OCI-LY1 (cell line): Measurements from ENCODE around the gene CKMT2.
"Not testable (repeated sequence)": the region's sequence is repeated elsewhere in the genome, so short reads cannot be mapped to it uniquely, and the experiment has no call there.

Experiments used
- H2AFZ ChIP-seq: fragments of 200-600 bp; sonication (generic), shearing (Covaris generic); 2 replicates; pipeline ENCODE4 v1.6.0; 2014; ENCODE audit warnings: antibody characterized with exemption, mild to moderate bottlenecking, low read length
- H3F3A ChIP-seq: fragments of 200-600 bp; sonication (generic), shearing (Covaris generic); 2 replicates; pipeline ENCODE4 v1.6.0; 2014; ENCODE audit warnings: mild to moderate bottlenecking, antibody characterized with exemption, low read length, moderate library complexity; ENCODE audit not compliant: insufficient read depth
- H3K27ac ChIP-seq: fragments of 200-600 bp; sonication (generic); 2 replicates; pipeline ENCODE4 v1.5.1; 2014; ENCODE audit warnings: low read length, mixed run types, mild to moderate bottlenecking, low read depth; ENCODE audit not compliant: poor library complexity, severe bottlenecking
- H3K27me3 ChIP-seq: fragments of 200-600 bp; sonication (generic); 2 replicates; pipeline ENCODE4 v1.6.0; 2014; ENCODE audit warnings: antibody characterized with exemption, mild to moderate bottlenecking, low read length, moderate library complexity; ENCODE audit not compliant: insufficient read depth
- H3K36me3 ChIP-seq: fragments of 200-600 bp; sonication (generic); 2 replicates; pipeline ENCODE4 v1.6.1; 2014; ENCODE audit warnings: mild to moderate bottlenecking, antibody characterized with exemption, low read length, moderate library complexity, mixed read lengths; ENCODE audit not compliant: insufficient read depth
- H3K4me1 ChIP-seq: fragments of 200-600 bp; sonication (generic); 2 replicates; pipeline ENCODE4 v1.5.1; 2014; ENCODE audit warnings: mild to moderate bottlenecking, low read length, moderate library complexity; ENCODE audit not compliant: insufficient read depth, severe bottlenecking
- H3K4me2 ChIP-seq: fragments of 200-600 bp; sonication (generic), shearing (Covaris generic); 2 replicates; pipeline ENCODE4 v1.6.1; 2014; ENCODE audit warnings: low read length
- H3K4me3 ChIP-seq: fragments of 200-600 bp; sonication (generic); 2 replicates; pipeline ENCODE4 v1.5.1; 2014; ENCODE audit warnings: low read length, low read depth, mild to moderate bottlenecking, mixed read lengths; ENCODE audit not compliant: poor library complexity, severe bottlenecking
- H3K79me2 ChIP-seq: fragments of 200-600 bp; shearing (Covaris generic); 2 replicates; pipeline ENCODE4 v1.6.1; 2016; ENCODE audit warnings: mixed run types, low read length, mixed read lengths; ENCODE audit not compliant: insufficient read depth
- H3K9ac ChIP-seq: fragments of 200-600 bp; sonication (generic), shearing (Covaris generic); 2 replicates; pipeline ENCODE4 v1.6.1; 2014; ENCODE audit warnings: mild to moderate bottlenecking, low read length, mixed read lengths
- H3K9me2 ChIP-seq: fragments of 200-600 bp; sonication (generic), shearing (Covaris generic); 2 replicates; pipeline ENCODE4 v1.6.1; 2014; ENCODE audit warnings: low read depth, mild to moderate bottlenecking, low read length, mixed read lengths
- H3K9me3 ChIP-seq: fragments of 200-600 bp; shearing (Covaris generic); 2 replicates; pipeline ENCODE4 v1.6.1; 2014; ENCODE audit warnings: low read length, mixed read lengths
- H4K20me1 ChIP-seq: fragments of 200-600 bp; sonication (generic), shearing (Covaris generic); 2 replicates; pipeline ENCODE4 v1.6.0; 2016; ENCODE audit warnings: mild to moderate bottlenecking, low read length; ENCODE audit not compliant: insufficient read depth
- EZH2 ChIP-seq: fragments of 200-600 bp; sonication (generic), shearing (Covaris generic); IDR thresholded peaks from 2 replicates; pipeline ENCODE4 v1.8.0; 2017; ENCODE audit warnings: borderline replicate concordance, mixed run types, mild to moderate bottlenecking, antibody characterized with exemption, low read length, moderate library complexity, mixed read lengths
- TF ChIP-seq, protein P1 (sequence below): fragments of 200-600 bp; sonication (generic), shearing (Covaris generic); IDR thresholded peaks from 2 replicates; pipeline ENCODE4 v1.5.1; 2017; ENCODE audit warnings: mild to moderate bottlenecking, antibody characterized with exemption, low read length, moderate library complexity, mixed read lengths

CKMT2 gene

DNA sequence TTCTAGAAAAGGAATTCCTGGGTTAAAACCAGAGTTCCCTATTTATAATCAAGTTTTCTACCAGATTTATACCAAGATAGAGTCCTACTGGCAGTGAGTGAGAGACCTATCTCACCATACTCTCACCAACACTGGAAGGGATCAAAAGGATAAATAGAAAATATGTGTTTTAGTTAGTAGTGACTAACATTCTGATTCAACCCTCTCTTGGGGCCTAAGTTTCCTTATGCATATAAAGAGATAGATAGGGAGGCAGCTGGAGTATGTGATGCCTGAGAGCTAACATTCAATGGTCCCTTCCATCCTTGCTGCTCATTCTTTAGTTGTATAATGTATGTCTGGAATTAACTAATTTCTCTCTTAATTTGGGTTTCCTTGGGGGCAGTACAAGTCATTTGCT is 32.0 kb downstream of the CKMT2 start:
- H3K4me1 ChIP-seq: peaks cover 11% of the 10 kb centered on the region
- no peaks in the 10 kb centered on the region for H3K36me3 ChIP-seq
- H3F3A ChIP-seq: no peaks in the 10 kb centered on the region
- H3K4me3 ChIP-seq: no peak overlapping the region
- H4K20me1 ChIP-seq: no peaks in the 10 kb centered on the region
- no peak overlapping the region for H3K27ac ChIP-seq
- H3K79me2 ChIP-seq: no peaks in the 10 kb centered on the region
- no peaks in the 10 kb centered on the region for H3K9me3 ChIP-seq
- no peak overlapping the region for H2AFZ ChIP-seq
- no peak overlapping the region for H3K9ac ChIP-seq
- no peaks in the 10 kb centered on the region for H3K27me3 ChIP-seq
- no peaks in the 10 kb centered on the region for H3K9me2 ChIP-seq
- TF ChIP-seq, protein P1, sequence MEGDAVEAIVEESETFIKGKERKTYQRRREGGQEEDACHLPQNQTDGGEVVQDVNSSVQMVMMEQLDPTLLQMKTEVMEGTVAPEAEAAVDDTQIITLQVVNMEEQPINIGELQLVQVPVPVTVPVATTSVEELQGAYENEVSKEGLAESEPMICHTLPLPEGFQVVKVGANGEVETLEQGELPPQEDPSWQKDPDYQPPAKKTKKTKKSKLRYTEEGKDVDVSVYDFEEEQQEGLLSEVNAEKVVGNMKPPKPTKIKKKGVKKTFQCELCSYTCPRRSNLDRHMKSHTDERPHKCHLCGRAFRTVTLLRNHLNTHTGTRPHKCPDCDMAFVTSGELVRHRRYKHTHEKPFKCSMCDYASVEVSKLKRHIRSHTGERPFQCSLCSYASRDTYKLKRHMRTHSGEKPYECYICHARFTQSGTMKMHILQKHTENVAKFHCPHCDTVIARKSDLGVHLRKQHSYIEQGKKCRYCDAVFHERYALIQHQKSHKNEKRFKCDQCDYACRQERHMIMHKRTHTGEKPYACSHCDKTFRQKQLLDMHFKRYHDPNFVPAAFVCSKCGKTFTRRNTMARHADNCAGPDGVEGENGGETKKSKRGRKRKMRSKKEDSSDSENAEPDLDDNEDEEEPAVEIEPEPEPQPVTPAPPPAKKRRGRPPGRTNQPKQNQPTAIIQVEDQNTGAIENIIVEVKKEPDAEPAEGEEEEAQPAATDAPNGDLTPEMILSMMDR: no peak
- TF ChIP-seq EZH2: no peak
- H3K4me2 ChIP-seq: no peak overlapping the region

DNA sequence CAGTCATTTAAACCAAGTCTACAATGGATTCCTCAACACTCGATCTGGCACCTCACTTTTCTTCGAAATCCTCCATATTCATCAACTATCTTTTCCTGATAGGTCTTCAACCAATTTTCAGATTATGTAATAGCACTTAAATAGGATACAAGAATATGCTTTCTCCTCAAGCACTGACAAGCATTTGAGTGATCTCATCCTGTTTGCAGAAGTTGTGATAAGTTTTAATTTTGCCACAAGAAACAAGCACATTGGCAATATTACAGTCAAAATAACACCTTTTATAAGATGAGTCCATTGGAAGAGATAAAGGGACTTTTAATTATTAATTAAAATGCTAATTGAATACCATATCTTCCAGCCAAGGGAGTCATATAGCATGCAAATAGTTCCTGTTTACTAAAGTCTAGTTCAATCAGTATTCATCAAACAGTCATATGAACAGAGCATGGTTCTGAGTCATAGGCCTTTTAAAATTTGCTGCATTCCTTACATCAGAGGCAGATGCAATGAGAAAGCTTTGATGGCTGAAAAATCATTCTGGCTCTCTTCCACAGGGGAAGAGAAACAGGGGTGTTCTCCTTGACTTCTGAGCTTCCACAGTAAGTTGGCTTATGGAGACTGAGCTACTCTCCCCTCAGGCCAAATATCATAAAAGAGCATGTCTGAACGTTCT is 35.5 kb downstream of the CKMT2 start:
- H3K36me3 ChIP-seq: no peaks in the 10 kb centered on the region
- peaks cover 24% of the 10 kb centered on the region for H3K4me1 ChIP-seq
- no peak overlapping the region for H3K9ac ChIP-seq
- peak overlapping the region; percentile 61 for H3K27ac ChIP-seq
- H3K9me2 ChIP-seq: no peaks in the 10 kb centered on the region
- no peaks in the 10 kb centered on the region for H3K79me2 ChIP-seq
- H3K9me3 ChIP-seq: no peaks in the 10 kb centered on the region
- no peaks in the 10 kb centered on the region for H3F3A ChIP-seq
- no peak overlapping the region for H3K4me3 ChIP-seq
- no peaks in the 10 kb centered on the region for H4K20me1 ChIP-seq
- TF ChIP-seq, protein P1: no peak
- H3K27me3 ChIP-seq: no peaks in the 10 kb centered on the region
- H3K4me2 ChIP-seq: no peak overlapping the region
- H2AFZ ChIP-seq: no peak overlapping the region

DNA sequence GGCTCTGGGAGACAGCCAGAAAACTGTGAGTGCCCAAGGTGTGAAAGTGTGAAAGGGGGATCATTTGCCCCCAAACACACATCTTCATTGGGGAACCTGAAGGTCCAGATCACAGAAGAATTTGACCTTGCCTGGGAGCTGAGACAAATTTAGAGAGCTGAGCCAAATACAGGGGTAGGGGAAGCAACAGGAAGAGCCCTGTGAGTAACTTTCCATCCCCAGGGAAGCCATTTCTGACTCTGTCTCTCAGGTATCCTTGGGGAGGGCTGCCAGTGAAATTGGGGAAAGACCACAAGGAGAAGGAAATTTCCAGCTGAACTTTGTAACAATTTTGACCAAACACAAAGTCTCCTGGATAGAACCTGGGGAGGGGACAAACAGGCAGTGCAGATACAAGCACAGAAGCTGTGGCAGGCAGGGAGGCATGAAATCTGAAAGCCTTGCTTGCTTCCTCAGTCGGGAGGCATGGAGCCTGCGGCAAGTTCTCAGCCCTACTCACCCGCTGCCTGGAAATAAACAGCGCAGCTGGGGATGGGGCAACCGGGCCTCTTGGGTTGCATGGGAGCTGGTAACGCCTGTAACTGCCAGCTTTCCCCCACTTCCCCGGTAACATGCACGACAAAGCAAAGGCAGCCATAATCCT is 36.8 kb downstream of the CKMT2 start:
- no peaks in the 10 kb centered on the region for H3K79me2 ChIP-seq
- H3K9ac ChIP-seq: no peak overlapping the region
- no peaks in the 10 kb centered on the region for H3K9me2 ChIP-seq

DNA sequence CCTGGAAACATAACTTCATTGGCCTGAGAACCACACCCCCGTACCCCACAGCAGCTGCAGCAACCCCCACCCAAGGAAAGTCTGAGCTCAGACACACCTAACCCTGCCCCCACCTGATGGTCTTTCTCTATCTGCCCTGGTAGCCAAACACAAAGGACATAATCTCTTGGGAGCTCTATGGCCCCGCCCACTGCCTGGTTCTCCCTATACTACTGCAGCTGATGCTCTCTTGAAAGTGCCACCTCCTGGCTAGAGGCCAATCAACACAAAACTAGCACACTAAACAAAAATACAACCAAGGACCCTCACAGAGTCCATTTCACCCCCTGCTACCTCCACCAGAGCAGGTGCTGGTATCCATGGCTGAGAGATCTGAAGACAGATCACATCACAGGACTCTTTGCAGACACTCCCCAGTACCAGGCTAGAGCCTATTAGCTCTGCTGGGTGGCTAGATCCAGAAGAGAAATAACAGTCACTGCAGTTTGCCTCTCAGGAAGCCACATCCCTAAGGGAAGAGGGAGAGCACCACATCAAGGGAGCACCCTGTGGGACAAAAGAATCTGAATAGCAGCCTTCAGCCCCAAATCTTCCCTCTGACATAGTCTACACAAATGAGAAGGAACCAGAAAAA is 37.4 kb downstream of the CKMT2 start:
- Histone ChIP-seq H3K4me1 (peaks cover 24% of the 10 kb centered on the region), H3K27ac (peak overlapping the region; percentile 61), H3K4me2 (peak overlapping the region; percentile 16; the same call in 1 of the 2 replicates)
- not testable (repeated sequence) for H3K9me2 ChIP-seq, H2AFZ ChIP-seq, H4K20me1 ChIP-seq, H3K9ac ChIP-seq, H3K27me3 ChIP-seq, H3F3A ChIP-seq, H3K4me3 ChIP-seq, H3K36me3 ChIP-seq, H3K79me2 ChIP-seq, H3K9me3 ChIP-seq

More for the DNA sequence above, 36.8 kb downstream of the CKMT2 start:
- TF ChIP-seq EZH2: no peak
- TF ChIP-seq, protein P1: no peak
- no peaks in the 10 kb centered on the region for H3F3A ChIP-seq
- peaks cover 24% of the 10 kb centered on the region for H3K4me1 ChIP-seq
- H3K4me2 ChIP-seq: peak overlapping the region; percentile 10; the same call in 1 of the 2 replicates
- no peaks in the 10 kb centered on the region for H3K27me3 ChIP-seq
- no peaks in the 10 kb centered on the region for H3K9me3 ChIP-seq
- peak overlapping the region; percentile 61 for H3K27ac ChIP-seq
- no peaks in the 10 kb centered on the region for H3K36me3 ChIP-seq
- H3K4me3 ChIP-seq: no peak overlapping the region
- no peaks in the 10 kb centered on the region for H4K20me1 ChIP-seq
- H2AFZ ChIP-seq: no peak overlapping the region
